SK-N-DZ (cell line): ENCODE results near the gene SELENOW.
"Not testable (repeated sequence)": the region's sequence is repeated elsewhere in the genome, so short reads cannot be mapped to it uniquely, and the experiment has no call there.

Experiments
- DNase-seq: peaks from one replicate; pipeline ENCODE4 v3.0.0-alpha.2; 2015; ENCODE audit warnings: low spot score

Gene SELENOW

GRCh38 chr19:47781590-47782262 lies 3.2 kb downstream of the SELENOW start:
- no peak for DNase-seq

DNA sequence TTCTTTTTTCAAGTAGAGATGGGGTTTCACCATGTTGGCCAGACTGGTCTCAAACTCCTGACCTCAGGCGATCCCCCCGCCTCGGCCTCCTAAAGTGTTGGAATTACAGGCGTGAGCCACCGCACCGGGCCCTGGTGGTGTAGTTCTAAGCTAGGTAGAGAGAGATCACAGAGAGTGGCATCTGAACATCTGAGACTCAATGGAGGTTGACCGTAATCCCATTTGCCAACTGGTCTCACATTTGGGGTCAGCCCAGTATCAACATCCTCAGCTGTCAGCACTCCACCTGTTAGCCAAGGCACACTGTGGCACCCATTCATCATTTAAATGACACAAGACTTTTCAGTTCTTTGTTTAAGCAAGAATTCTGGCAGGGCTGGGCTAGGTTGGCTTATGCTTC lies 8.1 kb downstream of the SELENOW start:
- no peak for DNase-seq

DNA sequence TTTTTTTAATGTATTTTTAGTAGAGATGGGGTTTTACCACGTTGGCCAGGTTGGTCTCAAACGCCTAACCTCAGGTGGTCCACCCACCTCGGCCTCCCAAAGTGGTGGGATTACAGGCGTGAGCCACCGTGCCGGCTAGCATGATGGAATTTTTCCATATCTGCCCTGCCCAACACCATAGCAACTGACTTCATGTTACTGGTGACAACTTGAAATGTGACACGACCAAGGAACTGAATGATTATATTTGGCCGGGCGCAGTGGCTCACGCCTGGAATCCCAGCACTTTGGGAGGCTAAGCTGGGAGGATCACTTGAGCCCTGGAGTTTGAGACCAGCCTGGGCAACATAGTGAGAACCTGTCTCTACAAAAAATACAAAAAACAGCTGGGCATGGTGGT lies 8.8 kb downstream of the SELENOW start:
- DNase-seq, result not testable (repeated sequence)

GRCh38 chr19:47789811-47790210 lies 11.3 kb downstream of the SELENOW start:
- not testable (repeated sequence) for DNase-seq

DNA sequence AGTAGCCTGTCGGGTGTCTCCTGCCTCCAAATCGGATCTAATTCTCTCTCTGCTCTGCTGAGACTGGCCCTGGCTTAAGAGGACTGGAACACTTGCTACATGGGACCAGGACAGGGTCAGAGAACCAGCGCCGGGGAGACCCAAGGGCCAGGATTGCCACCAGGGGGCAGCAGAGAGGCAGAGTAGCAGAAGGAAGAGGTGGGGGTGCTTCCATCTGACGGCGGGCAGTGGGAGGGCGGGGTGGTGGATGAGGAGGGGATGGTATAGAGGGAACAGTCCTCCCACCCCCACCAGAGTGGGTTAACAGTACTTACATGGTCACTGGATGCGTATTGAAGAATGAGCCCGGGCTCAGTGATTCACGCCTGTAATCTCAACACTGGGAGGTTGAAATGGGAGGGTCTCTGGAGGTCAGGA lies 11.9 kb downstream of the SELENOW start:
- peak; percentile 39 for DNase-seq

- DNase-seq, result no peak
These were observed 14.1 kb downstream of the SELENOW start for GRCh38 chr19:47792616-47793015.

- no peak for DNase-seq
These were observed 16.0 kb downstream of the SELENOW start for GRCh38 chr19:47794526-47794925.

GRCh38 chr19:47796785-47797184 lies 18.3 kb downstream of the SELENOW start:
- no peak for DNase-seq

DNA sequence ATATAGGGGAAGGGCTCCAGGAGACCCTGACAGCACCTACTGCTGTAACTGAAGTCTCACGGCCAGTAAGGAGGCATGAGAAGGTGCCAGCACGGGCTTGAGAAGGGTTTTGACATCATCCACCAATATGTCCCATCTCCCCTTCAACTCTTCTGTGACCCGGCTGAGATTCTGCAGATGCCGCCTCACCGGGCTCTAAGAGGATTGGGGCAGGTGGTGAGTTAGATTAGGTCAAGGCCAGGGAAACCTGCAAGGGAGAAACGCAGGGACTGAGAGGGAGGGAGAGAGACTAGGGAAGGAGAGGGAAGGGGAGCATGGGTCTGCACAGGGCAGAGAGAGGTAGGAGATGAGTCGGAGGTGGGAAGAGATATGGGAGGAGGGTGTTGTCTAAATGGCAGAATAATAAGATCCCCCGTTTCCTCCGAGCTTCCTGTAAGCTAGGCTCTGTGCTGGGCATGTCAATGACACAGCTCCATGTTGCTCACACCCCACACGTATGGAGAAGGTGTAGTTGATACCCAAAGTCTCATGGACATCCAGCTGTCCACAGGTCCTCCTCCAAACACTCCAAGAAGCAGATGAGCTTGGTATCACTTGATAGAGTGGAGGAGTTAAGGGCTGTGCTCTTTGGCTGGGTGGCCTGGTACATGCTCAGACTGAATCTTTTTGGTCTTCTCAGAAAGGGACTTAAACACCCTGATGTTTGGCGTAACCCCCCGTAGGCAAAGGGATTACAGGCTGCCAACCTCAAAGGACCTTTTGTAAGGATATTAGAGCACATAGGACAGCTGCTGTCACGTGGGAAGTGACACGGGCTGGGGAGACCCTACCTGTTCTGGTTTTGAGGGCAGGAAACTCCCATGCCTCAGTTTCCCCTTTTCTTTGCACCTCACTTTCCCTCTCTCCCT lies 19.7 kb downstream of the SELENOW start:
- no peak for DNase-seq

GRCh38 chr19:47798904-47799266 lies 20.4 kb downstream of the SELENOW start:
- DNase-seq, result no peak

- DNase-seq, result no peak
These were observed 22.8 kb downstream of the SELENOW start for GRCh38 chr19:47801270-47801669.

DNA sequence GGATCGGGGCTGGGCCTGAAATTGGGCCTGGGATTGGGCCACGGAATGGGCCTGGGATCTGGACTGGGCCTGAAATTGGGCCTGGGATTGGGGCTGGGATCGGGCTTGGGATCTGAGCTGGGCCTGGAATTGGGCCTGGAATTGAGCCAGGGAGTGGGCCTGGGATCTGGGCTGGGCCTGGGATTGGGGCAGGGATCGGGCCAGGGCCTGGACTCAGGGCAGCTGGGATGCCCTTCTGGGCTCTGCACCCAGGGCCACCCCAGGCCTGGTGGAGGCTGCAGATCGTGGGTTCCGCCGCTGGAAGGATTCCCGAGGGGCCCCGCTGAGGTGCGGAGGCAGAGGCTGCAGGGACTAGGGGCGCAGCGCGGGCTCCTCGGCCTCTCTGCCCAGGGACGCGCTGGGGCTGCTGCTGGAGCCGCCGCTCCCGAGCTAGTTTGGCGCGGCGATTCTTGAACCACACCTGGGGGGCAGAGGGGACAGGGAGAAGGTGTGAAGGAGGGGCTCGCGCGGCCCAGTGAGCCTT lies 24.1 kb downstream of the SELENOW start:
- no peak for DNase-seq

- not testable (repeated sequence) for DNase-seq
These were observed 24.6 kb downstream of the SELENOW start for GRCh38 chr19:47803148-47803547.

DNA sequence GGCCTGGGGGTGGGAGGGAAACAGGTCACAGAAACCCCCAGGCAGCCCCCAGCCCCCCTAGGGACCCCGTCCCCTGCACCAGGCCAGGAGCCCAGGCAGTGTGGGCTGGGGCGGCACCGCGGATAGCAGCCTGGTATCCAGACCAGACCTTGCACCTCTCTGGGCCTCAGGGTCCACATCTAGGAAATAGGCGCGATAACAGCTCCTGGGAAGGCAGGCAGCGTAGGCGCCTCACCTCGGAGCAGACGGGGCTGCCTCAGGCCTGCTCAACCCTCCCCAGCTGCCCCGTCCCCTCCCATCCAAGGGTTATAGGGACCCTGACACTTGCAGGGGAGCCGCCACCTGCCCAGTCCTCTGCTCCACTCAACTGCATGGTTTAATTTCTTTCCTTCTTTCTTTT lies 25.2 kb downstream of the SELENOW start:
- not testable (repeated sequence) for DNase-seq

GRCh38 chr19:47804451-47804850 lies 25.9 kb downstream of the SELENOW start, which contains the start of gene TPRX1:
TSS of gene TPRX1 (minus strand) at chr19:47804551. CDS start at chr19:47804539, 12 bp downstream.
- not testable (repeated sequence) for DNase-seq

DNA sequence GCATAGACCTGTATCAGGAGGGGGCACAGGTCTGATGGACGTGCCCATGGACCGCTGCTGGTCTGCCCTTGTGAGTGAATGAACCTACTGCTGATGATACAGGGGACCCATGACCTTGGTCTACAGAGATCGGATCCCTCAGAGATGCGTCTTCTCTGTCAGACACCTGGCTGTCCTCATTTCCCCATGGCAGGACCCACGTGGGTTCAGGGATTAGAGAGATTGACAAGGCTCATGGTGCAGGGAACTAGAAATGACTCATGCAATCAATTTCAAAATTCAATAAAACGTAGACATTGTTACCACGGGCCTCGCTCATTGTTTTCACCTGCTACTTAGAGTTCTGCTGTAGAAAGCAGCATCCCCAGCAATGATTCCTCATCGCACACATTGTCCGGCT lies 26.8 kb downstream of the SELENOW start:
- no peak for DNase-seq

GRCh38 chr19:47806435-47806834 lies 27.9 kb downstream of the SELENOW start:
- DNase-seq, result no peak

GRCh38 chr19:47813304-47813994 lies 34.9 kb downstream of the SELENOW start:
- DNase-seq, result peak; percentile 42

- DNase-seq, result no peak
These were observed 35.5 kb downstream of the SELENOW start for GRCh38 chr19:47813995-47814328.

- not testable (repeated sequence) for DNase-seq
These were observed 37.8 kb downstream of the SELENOW start for GRCh38 chr19:47816270-47816669.

DNA sequence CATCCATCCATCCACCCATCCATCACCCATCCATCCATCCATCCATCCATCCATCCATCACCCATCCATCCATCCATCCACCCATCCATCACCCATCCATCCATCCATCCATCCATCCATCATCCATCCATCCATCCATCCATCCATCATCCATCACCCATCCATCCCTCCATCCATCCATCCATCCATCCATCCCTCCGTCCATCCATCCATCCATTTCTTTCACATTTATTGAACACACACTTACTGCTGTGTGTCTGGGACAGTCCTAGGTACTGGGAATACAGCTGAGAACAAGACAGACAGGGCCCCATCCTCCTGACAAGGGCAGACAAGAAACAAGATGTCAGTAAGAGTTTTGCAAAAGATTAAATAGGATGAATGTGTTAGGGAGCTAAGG lies 39.7 kb downstream of the SELENOW start:
- not testable (repeated sequence) for DNase-seq

- no peak for DNase-seq
These were observed 41.4 kb downstream of the SELENOW start for GRCh38 chr19:47819858-47820257.
